GM13976 (cell line): ENCODE results near the gene APCDD1L.
"Not testable (repeated sequence)": the region's sequence is repeated elsewhere in the genome, so short reads cannot be mapped to it uniquely, and the experiment has no call there.

Experiments used
- DNase-seq: peaks from one replicate; pipeline ENCODE4 v3.0.0; 2012; ENCODE audit warnings: low spot score
- CTCF ChIP-seq: IDR thresholded peaks from 2 replicates; pipeline ENCODE4 v1.5.1; 2012; ENCODE audit warnings: borderline replicate concordance, mild to moderate bottlenecking; ENCODE audit not compliant: insufficient read depth; ENCODE audit errors: extremely low read depth, missing control alignments, control extremely low read depth
- in situ Hi-C: fragments of 300-500 bp; cut with MboI; formaldehyde crosslinking; loops from one replicate; pipeline ENCODE4 v1.12.0; 2022; ENCODE audit warnings: low sequenced_read_pairs, mixed read lengths, inconsistent platforms; ENCODE audit not compliant: unreplicated experiment

APCDD1L gene

GRCh38 chr20:58510921-58511320 is 4.3 kb downstream of the APCDD1L start:
- no peak for DNase-seq
- in situ Hi-C loops, result no loop called here
- TF ChIP-seq CTCF, result no peak

GRCh38 chr20:58508762-58509395 is 6.3 kb downstream of the APCDD1L start:
- TF ChIP-seq CTCF, result no peak
- in situ Hi-C loops, result no loop called here
- DNase-seq, result no peak

GRCh38 chr20:58506999-58507398 is 8.2 kb downstream of the APCDD1L start:
- in situ Hi-C loops, DNase-seq: not testable (repeated sequence)

GRCh38 chr20:58504566-58504965 is 10.6 kb downstream of the APCDD1L start:
- no peak for DNase-seq
- in situ Hi-C loops, result no loop called here
- TF ChIP-seq CTCF, result no peak

- DNase-seq, result no peak
- in situ Hi-C loops, result no loop called here
- no peak for TF ChIP-seq CTCF
Observed at GRCh38 chr20:58503668-58504067, 11.5 kb downstream of the APCDD1L start.

- TF ChIP-seq CTCF, result no peak
- DNase-seq, result no peak
- in situ Hi-C loops, result no loop called here
Observed at GRCh38 chr20:58500256-58500655, 14.9 kb downstream of the APCDD1L start.

- DNase-seq, result no peak
- TF ChIP-seq CTCF, result no peak
- in situ Hi-C loops, result no loop called here
Observed at GRCh38 chr20:58498470-58499068, 16.6 kb downstream of the APCDD1L start.
